Panc1 (cell line): ENCODE results near the gene CTXN1. TPM values are rescaled to one million over a fixed set of nuclear protein-coding genes. Genes with fewer than 3 reads are reported as not detected.

Experiments
- ATAC-seq: fragments of 200-7000 bp; cut with Tn5 transposase; 2 replicates; pipeline ENCODE4 v1.9.1; 2020; ENCODE audit warnings: mild to moderate bottlenecking, moderate library complexity
- BruUV-seq: library from RNA; stranded (reverse); fragments of 400-500 nt; replicated peaks from 2 replicates; lab custom pipeline; 2021; lab: Mats Ljungman, UMichigan
- CTCF ChIA-PET: fragments of 300-600 bp; sonication (Branson Sonifier 250); formaldehyde crosslinking; loops from one replicate; lab custom pipeline; 2022; ENCODE audit warnings: antibody characterized with exemption; lab: Charles Lee
- POLR2A ChIA-PET: fragments of 300-600 bp; sonication (Branson Sonifier 250); formaldehyde crosslinking; loops from one replicate; lab custom pipeline; 2022; ENCODE audit warnings: antibody characterized with exemption; lab: Charles Lee
- DNase-seq: peaks from one replicate; pipeline ENCODE4 v3.0.0-alpha.2; 2010; ENCODE audit warnings: low read depth, low spot score
- H3K27ac ChIP-seq: 2 replicates; pipeline ENCODE4 v1.5.1; 2011; ENCODE audit warnings: mild to moderate bottlenecking, low read length, inconsistent platforms
- H3K27me3 ChIP-seq: fragments of 200-500 bp; sonication (Bioruptor generic); 2 replicates; pipeline ENCODE4 v1.6.0; 2014; ENCODE audit warnings: low read length, inconsistent platforms; ENCODE audit not compliant: control insufficient read depth, insufficient read depth
- H3K36me3 ChIP-seq: fragments of 200-500 bp; sonication (Bioruptor generic); 2 replicates; pipeline ENCODE4 v1.5.1; 2014; ENCODE audit warnings: inconsistent platforms, mild to moderate bottlenecking, low read length, moderate library complexity; ENCODE audit not compliant: control insufficient read depth, insufficient read depth
- H3K4me1 ChIP-seq: 2 replicates; pipeline ENCODE4 v1.5.1; 2011; ENCODE audit warnings: inconsistent platforms, mild to moderate bottlenecking, low read length, moderate library complexity; ENCODE audit not compliant: control insufficient read depth, insufficient read depth
- H3K4me3 ChIP-seq, 2 experiments: 2 replicates each; pipeline ENCODE4 v1.5.1; 2011 to 2012; ENCODE audit warnings: low read depth in 2 of 2, low read length in 2 of 2, mild to moderate bottlenecking in 2 of 2, inconsistent platforms in 1 of 2, moderate library complexity in 1 of 2
- H3K9me3 ChIP-seq: fragments of 200-500 bp; sonication (Bioruptor generic); 2 replicates; pipeline ENCODE4 v1.5.1; 2014; ENCODE audit warnings: low read depth, mild to moderate bottlenecking, inconsistent platforms, low read length, moderate library complexity; ENCODE audit not compliant: control insufficient read depth, insufficient read depth
- POLR2AphosphoS5 ChIP-seq: IDR thresholded peaks from 2 replicates; pipeline ENCODE4 v1.6.1; 2012; ENCODE audit warnings: mild to moderate bottlenecking, low read depth, low read length, moderate library complexity
- REST ChIP-seq, 2 experiments: IDR thresholded peaks; 2 replicates each; pipeline ENCODE4 v1.6.1; 2011 to 2012; ENCODE audit warnings: low read depth in 2 of 2, control low read depth in 1 of 2, low read length in 1 of 2, mild to moderate bottlenecking in 1 of 2, moderate library complexity in 1 of 2; ENCODE audit not compliant: insufficient read depth in 1 of 2
- SIN3A ChIP-seq: IDR thresholded peaks from 2 replicates; pipeline ENCODE4 v1.6.1; 2012; ENCODE audit warnings: low read depth, mild to moderate bottlenecking, low read length, moderate library complexity, borderline replicate concordance; ENCODE audit not compliant: insufficient read depth
- TCF7L2 ChIP-seq: IDR thresholded peaks from 2 replicates; pipeline ENCODE4 v1.6.1; 2011; ENCODE audit warnings: mild to moderate bottlenecking, low read depth, low read length, inconsistent platforms
- in situ Hi-C: cut with HindIII; loops from 2 replicates; pipeline ENCODE4 v1.10.0; 2016; ENCODE audit warnings: low sequenced_read_pairs, low pct_unique_long_range_greater_than_20kb
- intact Hi-C: fragments of 100-400 bp; cut with micrococcal nuclease; formaldehyde crosslinking; loops from one replicate; pipeline ENCODE4 v1.10.0; 2022; ENCODE audit not compliant: unreplicated experiment
- total RNA-seq: library from RNA; stranded (reverse); gene quantifications from one replicate; pipeline ENCODE4 v1.2.1, GENCODE V29; 2021; ENCODE audit not compliant: unreplicated experiment
- TF ChIP-seq, protein P1 (sequence below): fragments of 450-650 bp; IDR thresholded peaks from 2 replicates; pipeline ENCODE4 v1.5.1; 2017; ENCODE audit warnings: mild to moderate bottlenecking

The CTXN1 gene
- total RNA-seq, 1 experiment from 2014 or later = 89.4 TPM

DNA sequence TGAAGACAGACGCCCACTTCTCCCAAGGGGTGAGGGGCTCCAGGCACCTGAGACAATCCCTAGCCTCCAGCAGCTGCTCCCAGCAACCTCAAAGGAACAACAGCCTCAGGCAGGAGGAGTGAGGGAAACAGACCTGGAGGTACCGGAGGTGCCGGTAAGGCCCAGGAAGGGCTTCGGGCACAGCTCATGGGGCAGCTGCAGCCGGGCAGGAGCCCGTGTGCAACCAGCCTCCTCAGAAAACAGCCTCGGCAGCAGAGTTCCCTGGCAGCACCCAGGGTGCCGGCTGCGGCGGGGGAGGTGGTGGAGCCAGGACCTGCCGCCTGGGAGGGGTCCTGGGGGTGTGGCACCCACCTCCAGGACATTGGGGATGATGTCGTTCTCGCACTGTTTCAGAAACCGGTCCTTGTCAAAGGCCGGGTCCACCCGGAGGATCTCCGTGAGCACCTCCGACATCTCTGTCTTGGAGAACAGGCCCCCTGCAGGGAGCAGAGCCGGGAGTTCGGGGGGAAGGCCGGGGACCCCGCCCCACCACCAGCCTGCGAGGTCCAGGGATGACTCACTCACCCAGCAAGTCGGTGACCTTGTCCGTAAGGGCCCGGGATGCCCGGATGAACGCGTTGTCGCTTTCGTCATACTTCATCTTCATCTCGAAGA is 6.5 kb upstream of the CTXN1 start:
- ChIA-PET CTCF (no interaction called here), POLR2A (no interaction called here)
- in situ Hi-C loops = no loop called here
- no TSS peak for BruUV-seq
- Histone ChIP-seq H3K27ac (no peak overlapping the region), H3K4me1 (peaks cover 32% of the 10 kb centered on the region), H3K9me3 (no peaks in the 10 kb centered on the region), H3K4me3 (no peak overlapping the region), H3K36me3 (no peaks in the 10 kb centered on the region; the same call in 1 of the 2 replicates), H3K27me3 (no peaks in the 10 kb centered on the region)
- DNase-seq (no peak), ATAC-seq (no peak)
- intact Hi-C loops = no loop called here
- TF ChIP-seq SIN3A (no peak), POLR2AphosphoS5 (no peak), TCF7L2 (no peak), REST (IDR thresholded peaks at IDR 0.05; ENCODE audit: insufficient read depth in 1 of 2, low read depth in 2 of 2, low read length in 1 of 2) (no peak)
- TF ChIP-seq, protein P1, sequence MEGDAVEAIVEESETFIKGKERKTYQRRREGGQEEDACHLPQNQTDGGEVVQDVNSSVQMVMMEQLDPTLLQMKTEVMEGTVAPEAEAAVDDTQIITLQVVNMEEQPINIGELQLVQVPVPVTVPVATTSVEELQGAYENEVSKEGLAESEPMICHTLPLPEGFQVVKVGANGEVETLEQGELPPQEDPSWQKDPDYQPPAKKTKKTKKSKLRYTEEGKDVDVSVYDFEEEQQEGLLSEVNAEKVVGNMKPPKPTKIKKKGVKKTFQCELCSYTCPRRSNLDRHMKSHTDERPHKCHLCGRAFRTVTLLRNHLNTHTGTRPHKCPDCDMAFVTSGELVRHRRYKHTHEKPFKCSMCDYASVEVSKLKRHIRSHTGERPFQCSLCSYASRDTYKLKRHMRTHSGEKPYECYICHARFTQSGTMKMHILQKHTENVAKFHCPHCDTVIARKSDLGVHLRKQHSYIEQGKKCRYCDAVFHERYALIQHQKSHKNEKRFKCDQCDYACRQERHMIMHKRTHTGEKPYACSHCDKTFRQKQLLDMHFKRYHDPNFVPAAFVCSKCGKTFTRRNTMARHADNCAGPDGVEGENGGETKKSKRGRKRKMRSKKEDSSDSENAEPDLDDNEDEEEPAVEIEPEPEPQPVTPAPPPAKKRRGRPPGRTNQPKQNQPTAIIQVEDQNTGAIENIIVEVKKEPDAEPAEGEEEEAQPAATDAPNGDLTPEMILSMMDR = no peak

DNA sequence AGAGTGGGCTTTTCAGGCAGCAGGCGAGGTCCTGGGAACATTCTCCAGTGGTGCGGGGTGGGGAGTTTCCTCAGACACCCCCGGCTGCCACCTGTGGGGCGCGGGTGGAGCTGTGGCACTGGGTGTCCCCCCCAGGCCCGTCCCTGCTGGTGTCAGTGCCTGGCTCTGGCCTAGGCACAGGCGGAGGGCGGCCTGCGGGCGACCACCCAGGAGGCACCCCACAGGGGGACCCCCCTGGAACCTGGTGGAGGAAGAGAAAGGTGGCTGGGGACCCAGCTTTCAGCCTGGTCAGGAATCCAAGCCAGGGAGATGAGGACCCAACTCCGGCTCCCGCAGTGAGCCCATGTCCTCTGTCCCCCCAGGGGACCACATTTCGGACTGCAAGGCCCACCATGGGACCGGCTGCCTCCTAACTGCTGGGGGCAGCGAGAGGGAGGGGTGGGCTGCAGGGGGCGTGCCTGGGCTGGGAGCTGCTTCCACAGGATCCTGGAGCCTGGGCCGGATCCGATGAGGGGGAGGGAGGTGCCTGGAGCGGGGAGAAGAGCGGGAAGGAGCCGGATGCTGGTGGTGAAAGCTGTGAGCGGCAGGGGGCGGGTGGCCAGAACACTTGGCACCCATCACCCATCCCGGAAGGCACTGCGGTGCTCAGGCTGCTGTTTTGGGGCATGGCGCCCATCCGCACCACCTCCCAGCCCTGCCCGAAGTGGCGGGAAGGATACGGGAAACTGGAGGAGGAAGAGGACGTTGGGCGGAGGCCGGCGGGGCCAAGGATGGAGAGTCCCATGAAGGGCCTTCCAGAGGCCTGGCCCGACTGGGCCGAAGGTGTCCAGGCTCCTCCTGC is 5.5 kb upstream of the CTXN1 start:
- Histone ChIP-seq H3K27ac (peak overlapping the region; percentile 23; the same call in 1 of the 2 replicates), H3K4me3 (no peak overlapping the region), H3K4me1 (peaks cover 41% of the 10 kb centered on the region), H3K36me3 (no peaks in the 10 kb centered on the region; the same call in 1 of the 2 replicates), H3K9me3 (no peaks in the 10 kb centered on the region), H3K27me3 (no peaks in the 10 kb centered on the region)
- ATAC-seq (no peak), DNase-seq (no peak)
- in situ Hi-C loops (no loop called here), intact Hi-C loops (no loop called here)
- no TSS peak for BruUV-seq
- POLR2A ChIA-PET = interaction anchor here (1.2 kb wide), 1 partner anchor 12 kb away, joined by 3 read pairs; the partner anchor contains the start of gene TIMM44
- TF ChIP-seq POLR2AphosphoS5 (no peak), SIN3A (no peak), TCF7L2 (no peak), REST (IDR thresholded peaks at IDR 0.05; ENCODE audit: insufficient read depth in 1 of 2, low read depth in 2 of 2, low read length in 1 of 2) (no peak)
- TF ChIP-seq, protein P1 = no peak
- CTCF ChIA-PET = interaction anchor here (0.7 kb wide), 2 partner anchors 10 to 130 kb away, joined by 3 read pairs; no protein-coding TSS in a partner anchor
